Smooth muscle cell (in vitro differentiated cells): ENCODE results near the gene B9D1. TPM values are rescaled to one million over a fixed set of nuclear protein-coding genes. Genes with fewer than 3 reads are reported as not detected.
A peak's percentile ranks its signal among the peaks of the same experiment; 100 is the strongest.

ENCODE experiments used
- DNase-seq: peaks from one replicate; lab custom pipeline; 2025; ENCODE audit not compliant: unreplicated experiment; lab: John Stamatoyannopoulos, UW
- H2AFZ ChIP-seq: fragments of 200-600 bp; sonication (generic); 2 replicates; pipeline ENCODE4 v1.6.0; 2016; ENCODE audit warnings: antibody characterized with exemption, low read depth, mild to moderate bottlenecking
- H3F3A ChIP-seq: fragments of 200-600 bp; sonication (generic); 2 replicates; pipeline ENCODE4 v1.6.0; 2017; ENCODE audit warnings: antibody characterized with exemption, low read depth
- H3K27ac ChIP-seq: fragments of 200-600 bp; sonication (generic); 2 replicates; pipeline ENCODE4 v1.5.1; 2016; ENCODE audit warnings: low read depth, mild to moderate bottlenecking
- H3K27me3 ChIP-seq: fragments of 200-600 bp; sonication (generic); 2 replicates; pipeline ENCODE4 v1.6.1; 2016; ENCODE audit warnings: low read depth, mild to moderate bottlenecking
- H3K36me3 ChIP-seq: fragments of 200-600 bp; sonication (generic); 2 replicates; pipeline ENCODE4 v1.5.1; 2016; ENCODE audit warnings: low read depth
- H3K4me1 ChIP-seq: fragments of 200-600 bp; sonication (generic); 2 replicates; pipeline ENCODE4 v1.5.1; 2016; ENCODE audit warnings: low read depth
- H3K4me2 ChIP-seq: fragments of 200-600 bp; sonication (generic); 2 replicates; pipeline ENCODE4 v1.6.0; 2016; ENCODE audit warnings: mild to moderate bottlenecking
- H3K4me3 ChIP-seq: fragments of 200-600 bp; sonication (generic); 2 replicates; pipeline ENCODE4 v1.5.1; 2016; ENCODE audit warnings: mild to moderate bottlenecking
- H3K79me2 ChIP-seq: fragments of 200-600 bp; sonication (generic); 2 replicates; pipeline ENCODE4 v1.6.0; 2016; ENCODE audit warnings: low read depth, mild to moderate bottlenecking
- H3K9ac ChIP-seq: fragments of 200-600 bp; sonication (generic); 2 replicates; pipeline ENCODE4 v1.6.0; 2016; ENCODE audit warnings: low read depth
- H3K9me3 ChIP-seq: fragments of 200-600 bp; sonication (generic); replicated peaks from 2 replicates; pipeline ENCODE4 v1.5.1; 2016; ENCODE audit warnings: low read depth
- H4K20me1 ChIP-seq: fragments of 200-600 bp; sonication (generic); 2 replicates; pipeline ENCODE4 v1.6.0; 2016; ENCODE audit warnings: low read depth
- CTCF ChIP-seq: fragments of 200-600 bp; sonication (generic); IDR thresholded peaks from 2 replicates; pipeline ENCODE4 v1.5.1; 2017; ENCODE audit warnings: borderline replicate concordance, mild to moderate bottlenecking, antibody characterized with exemption; ENCODE audit not compliant: insufficient read depth, poor library complexity, severe bottlenecking
- WGBS: methylation state at CpG from one replicate; pipeline ENCODE4 v1.1.7; 2016; ENCODE audit warnings: low lambda C conversion rate; 5-methylcytosine and 5-hydroxymethylcytosine counted together
- microRNA counts: library from miRNA; unstranded; fragments of <30 nt; microRNA quantifications from one replicate; lab custom pipeline; 2016
- microRNA-seq: library from miRNA; unstranded; fragments of <30 nt; microRNA quantifications from one replicate; pipeline ENCODE4, GENCODE V29; 2016; ENCODE audit warnings: borderline number of aligned reads
- polyA plus RNA-seq: library from polyadenylated mRNA; unstranded; fragments of >200 nt; fragmentation: Nextera tagmentation; extraction: Ambion mirVana; gene quantifications from 2 replicates; pipeline ENCODE4 v1.2.1, GENCODE V29; 2016
- small RNA-seq: library from RNA; depleted of rRNA; stranded (forward); fragments of <200 nt; gene quantifications from one replicate; pipeline ENCODE3, GENCODE V24; 2014
- total RNA-seq: library from RNA; depleted of rRNA; stranded (reverse); fragments of >200 nt; gene quantifications from 2 replicates; pipeline ENCODE4 v1.2.3, GENCODE V29; 2014

The B9D1 gene
- total and polyA plus RNA-seq, 2 experiments from 2014 or later, result 21.9 to 45.5 TPM

- Histone ChIP-seq H3K79me2 (peaks cover 26% of the 10 kb centered on the region), H3K4me2 (no peak overlapping the region), H3K36me3 (no peaks in the 10 kb centered on the region), H3F3A (no peaks in the 10 kb centered on the region), H3K4me1 (peaks cover 12% of the 10 kb centered on the region), H4K20me1 (peaks cover 99% of the 10 kb centered on the region), H3K9me3 (no peaks in the 10 kb centered on the region), H3K27ac (no peak overlapping the region), H3K27me3 (no peaks in the 10 kb centered on the region), H2AFZ (no peak overlapping the region), H3K9ac (no peak overlapping the region), H3K4me3 (no peak overlapping the region)
- no peak for DNase-seq
- 69% methylated on average over 11 of the region's 11 CpGs for WGBS
- TF ChIP-seq CTCF, result no peak
Measured at GRCh38 chr17:19296786-19297778, 65.4 kb downstream of the B9D1 start.

GRCh38 chr17:19295473-19296135 lies 66.9 kb downstream of the B9D1 start:
- WGBS, result 84% methylated on average over 8 of the region's 8 CpGs
- DNase-seq, result no peak
- TF ChIP-seq CTCF, result no peak

GRCh38 chr17:19294443-19294842 lies 68.1 kb downstream of the B9D1 start:
- Histone ChIP-seq H3K79me2 (peaks cover 21% of the 10 kb centered on the region), H3K36me3 (no peaks in the 10 kb centered on the region), H3K4me3 (no peak overlapping the region), H3F3A (no peaks in the 10 kb centered on the region), H3K4me1 (peaks cover 9% of the 10 kb centered on the region), H3K9me3 (no peaks in the 10 kb centered on the region), H3K4me2 (no peak overlapping the region), H3K27ac (no peak overlapping the region), H3K9ac (no peak overlapping the region), H4K20me1 (peaks cover 99% of the 10 kb centered on the region), H2AFZ (no peak overlapping the region), H3K27me3 (no peaks in the 10 kb centered on the region)
- no peak for TF ChIP-seq CTCF
- DNase-seq, result no peak
- 96% methylated on average over 3 of the region's 3 CpGs for WGBS

More at GRCh38 chr17:19295473-19296135, 66.9 kb downstream of the B9D1 start:
- H3K4me2 ChIP-seq, result no peak overlapping the region
- H2AFZ ChIP-seq, result no peak overlapping the region
- no peak overlapping the region for H3K4me3 ChIP-seq
- no peak overlapping the region for H3K27ac ChIP-seq
- peaks cover 97% of the 10 kb centered on the region for H4K20me1 ChIP-seq
- no peaks in the 10 kb centered on the region for H3K27me3 ChIP-seq
- H3K4me1 ChIP-seq, result peaks cover 12% of the 10 kb centered on the region
- H3F3A ChIP-seq, result no peaks in the 10 kb centered on the region
- H3K9me3 ChIP-seq, result no peaks in the 10 kb centered on the region
- H3K36me3 ChIP-seq, result no peaks in the 10 kb centered on the region
- no peak overlapping the region for H3K9ac ChIP-seq
- peaks cover 26% of the 10 kb centered on the region for H3K79me2 ChIP-seq

MicroRNAs within 50 kb of the gene (microRNA counts, 767-probe panel; counts per million panel counts)
- 7,155 counts per million, percentile 42 among the panel's probes with 10 or more counts for microRNA hsa-miR-1180 (lab: Ali Mortazavi, UCI)

Small RNA genes within 50 kb of the gene (microRNA-seq; reads per million reads assigned to microRNA genes)
- 2,974 reads per million, percentile 86 among the genes with 10 or more reads in this experiment for gene MIR1180

Small RNA genes within 50 kb of the gene (small RNA-seq; reads per million reads assigned to genes)
- gene MIR1180, result 5.8 reads per million, percentile 67 among the genes with 10 or more reads in this experiment

Other genes with a start within 250 kb of the B9D1 start
- not detected in 2 replicates for gene GRAPL, start 235.1 kb downstream of the B9D1 start, total RNA-seq
- not detected in 2 replicates for gene GRAPL, start 235.1 kb downstream of the B9D1 start, polyA plus RNA-seq
- 27.6 and 35.4 TPM in 2 replicates for gene EPN2, start 125.4 kb downstream of the B9D1 start, total RNA-seq
- gene EPN2, start 125.4 kb downstream of the B9D1 start, polyA plus RNA-seq, result 46.7 and 61.2 TPM in 2 replicates
- gene MAPK7, start 15.8 kb upstream of the B9D1 start, total RNA-seq, result 9.1 and 14.7 TPM in 2 replicates
- 34.5 and 36.3 TPM in 2 replicates for gene MAPK7, start 15.8 kb upstream of the B9D1 start, polyA plus RNA-seq
- gene MFAP4, start 24.5 kb upstream of the B9D1 start, total RNA-seq, result 580 and 618 TPM in 2 replicates
- 960 and 1,738 TPM in 2 replicates for gene MFAP4, start 24.5 kb upstream of the B9D1 start, polyA plus RNA-seq
- 4.6 and 7.4 TPM in 2 replicates for gene RNF112, start 48.5 kb upstream of the B9D1 start, total RNA-seq
- gene RNF112, start 48.5 kb upstream of the B9D1 start, polyA plus RNA-seq, result 3.5 and 7.2 TPM in 2 replicates
- gene SLC47A1, start 171.1 kb upstream of the B9D1 start, total RNA-seq, result 2.5 and 3.0 TPM in 2 replicates
- gene SLC47A1, start 171.1 kb upstream of the B9D1 start, polyA plus RNA-seq, result 0.39 TPM in 1 of 2 replicates, not detected in the other